ENCODE data around the gene NOP53.
"Not testable (repeated sequence)": the region's sequence is repeated elsewhere in the genome, so short reads cannot be mapped to it uniquely, and the experiment has no call there.

Gene NOP53

DNA sequence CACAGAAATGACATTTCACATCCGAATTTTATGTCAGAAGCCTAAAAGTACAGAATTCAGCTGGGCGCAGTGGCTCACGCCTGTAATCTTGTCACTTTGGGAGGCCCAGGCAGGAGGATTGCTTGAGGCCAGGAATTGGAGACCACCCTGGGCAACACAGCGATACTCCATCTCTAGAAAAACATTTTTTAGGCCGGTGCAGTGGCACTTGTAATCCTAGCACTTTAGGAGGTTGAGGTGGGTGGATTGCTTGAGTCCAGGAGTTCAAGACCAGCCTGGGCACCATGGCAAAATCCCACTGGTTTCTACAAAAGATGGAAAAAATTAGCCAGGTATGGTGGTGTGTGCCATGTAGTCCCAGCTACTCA is 15.3 kb downstream of the NOP53 start:
- FAIRE-seq (no peak), DNase-seq (ENCODE audit: insufficient read length, low spot score) (no peak)
- no peak for TF ChIP-seq SPI1 (IDR thresholded peaks at IDR 0.05; ENCODE audit: low read depth, low read length)
- no peak for TF ChIP-seq PAX5 (IDR thresholded peaks at IDR 0.05; ENCODE audit: insufficient read depth, low read length, severe bottlenecking)
- no peak for TF ChIP-seq POU2F2 (IDR thresholded peaks at IDR 0.05; ENCODE audit: low read depth, low read length)
- 0 out of 2 replicates have a peak, but pooled peaks have one; percentile 3 for TF ChIP-seq POLR2A (IDR thresholded peaks at IDR 0.05; ENCODE audit: low read depth, low read length)
- TF ChIP-seq POLR2AphosphoS5 (IDR thresholded peaks at IDR 0.05; ENCODE audit: low read depth, low read length) = no peak

DNA sequence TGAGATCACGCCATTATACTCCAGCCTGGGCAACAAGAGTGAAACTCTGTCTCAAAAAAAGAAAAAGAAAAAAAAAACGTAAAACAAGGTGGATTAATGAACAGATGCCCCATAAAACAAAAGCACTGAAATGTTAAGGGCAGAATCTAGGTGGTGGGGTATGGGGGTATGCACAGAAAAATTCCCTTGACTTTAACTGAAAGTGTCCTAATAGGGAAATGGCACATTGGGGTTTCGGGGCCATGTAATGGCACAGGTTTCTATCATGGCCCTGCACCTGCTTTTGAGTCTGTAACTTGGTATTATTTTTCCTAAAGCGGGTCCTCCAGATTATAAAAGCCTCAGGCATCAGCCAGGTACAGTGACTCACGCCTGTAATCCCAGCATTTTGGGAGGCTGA is 16.2 kb downstream of the NOP53 start:
- TF ChIP-seq PAX5 (IDR thresholded peaks at IDR 0.05; ENCODE audit: insufficient read depth, low read length, severe bottlenecking) = no peak
- no peak for TF ChIP-seq POLR2A (IDR thresholded peaks at IDR 0.05; ENCODE audit: low read depth, low read length)
- peak; percentile 66 for TF ChIP-seq SPI1 (IDR thresholded peaks at IDR 0.05; ENCODE audit: low read depth, low read length)
- no peak for TF ChIP-seq POU2F2 (IDR thresholded peaks at IDR 0.05; ENCODE audit: low read depth, low read length)
- no peak for TF ChIP-seq POLR2AphosphoS5 (IDR thresholded peaks at IDR 0.05; ENCODE audit: low read depth, low read length)
- no peak for FAIRE-seq
- no peak for DNase-seq (ENCODE audit: insufficient read length, low spot score)

DNA sequence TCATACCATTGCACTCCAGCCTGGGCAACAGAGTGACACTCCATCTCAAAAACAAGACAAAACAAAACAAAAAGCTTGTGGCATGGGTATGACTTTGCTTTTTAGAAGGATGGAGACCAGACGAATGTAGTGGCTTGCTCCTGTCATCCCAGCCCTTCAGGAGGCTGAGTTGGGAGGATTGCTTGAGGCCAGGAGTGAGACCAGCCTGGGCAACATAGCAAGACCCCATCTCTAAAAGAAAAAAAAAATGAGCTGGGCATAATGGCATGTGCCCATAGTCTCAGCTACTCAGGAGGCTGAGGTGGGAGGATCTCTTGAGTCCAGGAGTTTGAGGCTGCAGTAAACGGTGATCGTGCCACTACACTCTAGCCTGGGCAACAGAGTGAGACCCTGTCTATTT is 16.8 kb downstream of the NOP53 start:
- no peak for FAIRE-seq
- TF ChIP-seq POLR2A (IDR thresholded peaks at IDR 0.05; ENCODE audit: low read depth, low read length) (no peak), PAX5 (IDR thresholded peaks at IDR 0.05; ENCODE audit: insufficient read depth, low read length, severe bottlenecking) (no peak)
- no peak for DNase-seq (ENCODE audit: insufficient read length, low spot score)

GRCh38 chr19:47762615-47763308 is 17.4 kb downstream of the NOP53 start:
- DNase-seq (ENCODE audit: insufficient read length, low spot score) (no peak), FAIRE-seq (no peak)
- TF ChIP-seq POU2F2 (IDR thresholded peaks at IDR 0.05; ENCODE audit: low read depth, low read length) = no peak
- TF ChIP-seq POLR2A (IDR thresholded peaks at IDR 0.05; ENCODE audit: low read depth, low read length) = no peak
- TF ChIP-seq SPI1 (IDR thresholded peaks at IDR 0.05; ENCODE audit: low read depth, low read length) = no peak
- TF ChIP-seq PAX5 (IDR thresholded peaks at IDR 0.05; ENCODE audit: insufficient read depth, low read length, severe bottlenecking) = no peak
- no peak for TF ChIP-seq TAF1 (IDR thresholded peaks at IDR 0.05; ENCODE audit: low read depth, low read length)
- no peak for TF ChIP-seq POLR2AphosphoS5 (IDR thresholded peaks at IDR 0.05; ENCODE audit: low read depth, low read length)

GRCh38 chr19:47764705-47765104 is 19.4 kb downstream of the NOP53 start:
- FAIRE-seq; DNase-seq (ENCODE audit: insufficient read length, low spot score): not testable (repeated sequence)

DNA sequence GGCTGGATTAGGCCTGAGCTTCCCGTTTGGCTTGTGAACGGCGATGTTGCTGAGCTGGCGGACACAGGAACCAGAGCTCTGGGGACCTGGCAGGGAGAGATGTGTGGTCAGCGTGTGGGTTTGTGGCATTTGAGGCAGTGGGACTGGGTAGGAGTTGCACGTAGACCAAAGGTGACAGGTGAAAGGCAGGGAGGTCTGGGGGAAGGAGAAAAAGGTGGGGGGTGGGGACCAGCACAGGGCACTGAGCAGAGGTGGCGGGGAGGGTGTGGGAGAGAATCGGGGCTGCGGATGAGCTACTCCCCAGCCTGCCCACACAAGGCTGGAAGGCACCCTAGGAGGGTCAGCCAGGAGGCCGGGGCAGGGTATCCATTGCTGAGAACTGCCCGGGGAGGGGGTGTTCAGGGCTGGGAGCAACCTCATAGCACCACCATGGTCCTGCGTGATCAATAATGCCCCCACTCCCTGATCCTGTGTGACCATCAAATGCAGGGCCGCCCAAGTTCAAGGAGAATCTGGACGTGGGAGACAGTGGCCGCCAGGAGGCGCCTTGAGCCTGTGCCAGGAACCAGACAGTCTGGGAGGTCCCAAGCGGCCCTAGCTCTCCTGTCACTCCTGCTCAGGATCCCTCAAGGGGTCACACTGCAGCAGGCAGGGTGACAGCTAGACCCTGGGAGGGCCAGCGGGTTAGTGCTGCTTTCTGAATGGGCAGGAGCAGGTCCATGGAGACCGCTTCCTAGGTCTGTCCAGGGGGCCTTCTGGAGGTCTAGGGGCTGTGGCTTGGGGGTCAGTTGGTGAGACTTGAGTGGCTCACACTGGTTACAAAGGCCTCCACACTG is 20.4 kb downstream of the NOP53 start:
- FAIRE-seq (peak; percentile 43), DNase-seq (ENCODE audit: insufficient read length, low spot score) (no peak)
- TF ChIP-seq SPI1 (IDR thresholded peaks at IDR 0.05; ENCODE audit: low read depth, low read length) = no peak
- no peak for TF ChIP-seq PAX5 (IDR thresholded peaks at IDR 0.05; ENCODE audit: insufficient read depth, low read length, severe bottlenecking)
- no peak for TF ChIP-seq POLR2A (IDR thresholded peaks at IDR 0.05; ENCODE audit: low read depth, low read length)
- no peak for TF ChIP-seq TAF1 (IDR thresholded peaks at IDR 0.05; ENCODE audit: low read depth, low read length)
- TF ChIP-seq POLR2AphosphoS5 (IDR thresholded peaks at IDR 0.05; ENCODE audit: low read depth, low read length) = no peak
- no peak for TF ChIP-seq POU2F2 (IDR thresholded peaks at IDR 0.05; ENCODE audit: low read depth, low read length)

DNA sequence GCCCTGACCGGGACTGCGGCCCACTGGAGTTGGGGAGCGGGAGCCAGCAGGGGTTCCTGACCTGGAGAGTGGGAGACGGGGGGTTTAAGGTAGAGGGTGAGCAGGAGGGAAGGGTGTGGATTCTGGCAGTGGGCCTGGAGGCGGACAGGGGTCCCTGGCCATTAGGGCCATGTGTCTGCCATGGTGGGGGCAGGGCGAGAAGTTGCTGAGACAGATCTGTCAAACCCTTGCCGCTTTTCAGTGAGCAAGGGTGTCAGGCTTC is 20.9 kb downstream of the NOP53 start:
- no peak for TF ChIP-seq TAF1 (IDR thresholded peaks at IDR 0.05; ENCODE audit: low read depth, low read length)
- no peak for TF ChIP-seq POLR2A (IDR thresholded peaks at IDR 0.05; ENCODE audit: low read depth, low read length)
- no peak for TF ChIP-seq POU2F2 (IDR thresholded peaks at IDR 0.05; ENCODE audit: low read depth, low read length)
- no peak for TF ChIP-seq POLR2AphosphoS5 (IDR thresholded peaks at IDR 0.05; ENCODE audit: low read depth, low read length)
- no peak for TF ChIP-seq PAX5 (IDR thresholded peaks at IDR 0.05; ENCODE audit: insufficient read depth, low read length, severe bottlenecking)
- no peak for TF ChIP-seq SPI1 (IDR thresholded peaks at IDR 0.05; ENCODE audit: low read depth, low read length)
- DNase-seq (ENCODE audit: insufficient read length, low spot score) (no peak), FAIRE-seq (no peak)

GRCh38 chr19:47766670-47767069 is 21.3 kb downstream of the NOP53 start:
- DNase-seq (ENCODE audit: insufficient read length, low spot score) = no peak
- FAIRE-seq = no peak
- TF ChIP-seq POU2F2 (IDR thresholded peaks at IDR 0.05; ENCODE audit: low read depth, low read length) (no peak), TAF1 (IDR thresholded peaks at IDR 0.05; ENCODE audit: low read depth, low read length) (no peak), POLR2AphosphoS5 (IDR thresholded peaks at IDR 0.05; ENCODE audit: low read depth, low read length) (no peak), PAX5 (IDR thresholded peaks at IDR 0.05; ENCODE audit: insufficient read depth, low read length, severe bottlenecking) (no peak), SPI1 (IDR thresholded peaks at IDR 0.05; ENCODE audit: low read depth, low read length) (no peak), POLR2A (IDR thresholded peaks at IDR 0.05; ENCODE audit: low read depth, low read length) (no peak)

- FAIRE-seq (no peak), DNase-seq (ENCODE audit: insufficient read length, low spot score) (no peak)
- TF ChIP-seq PAX5 (IDR thresholded peaks at IDR 0.05; ENCODE audit: insufficient read depth, low read length, severe bottlenecking) = no peak
- TF ChIP-seq TAF1 (IDR thresholded peaks at IDR 0.05; ENCODE audit: low read depth, low read length) = no peak
- no peak for TF ChIP-seq POLR2A (IDR thresholded peaks at IDR 0.05; ENCODE audit: low read depth, low read length)
- TF ChIP-seq POLR2AphosphoS5 (IDR thresholded peaks at IDR 0.05; ENCODE audit: low read depth, low read length) = no peak
- TF ChIP-seq POU2F2 (IDR thresholded peaks at IDR 0.05; ENCODE audit: low read depth, low read length) = no peak
- TF ChIP-seq SPI1 (IDR thresholded peaks at IDR 0.05; ENCODE audit: low read depth, low read length) = no peak
Observed at GRCh38 chr19:47767349-47767748, 22.0 kb downstream of the NOP53 start.

DNA sequence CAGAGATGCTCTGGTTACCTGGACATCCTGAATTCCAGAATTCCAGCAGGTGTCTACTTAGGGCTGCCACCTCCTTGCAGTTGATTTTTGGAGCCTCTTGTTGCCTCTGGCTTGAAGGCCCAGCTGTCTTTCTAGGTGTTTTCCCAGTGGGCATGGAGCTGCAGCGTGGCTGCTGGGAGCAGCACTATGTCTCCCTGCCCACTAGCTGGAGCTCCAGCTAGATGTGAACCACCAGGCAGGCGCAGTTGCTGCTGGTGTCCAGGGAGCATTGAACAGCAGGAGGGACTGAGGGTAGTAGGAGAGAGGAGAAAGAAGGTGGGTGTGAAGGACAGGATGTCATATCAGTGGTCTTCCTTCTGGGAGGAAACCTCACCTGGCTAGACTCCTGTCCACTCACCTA is 23.3 kb downstream of the NOP53 start:
- no peak for TF ChIP-seq PAX5 (IDR thresholded peaks at IDR 0.05; ENCODE audit: insufficient read depth, low read length, severe bottlenecking)
- no peak for TF ChIP-seq POLR2A (IDR thresholded peaks at IDR 0.05; ENCODE audit: low read depth, low read length)
- TF ChIP-seq POU2F2 (IDR thresholded peaks at IDR 0.05; ENCODE audit: low read depth, low read length) = no peak
- no peak for TF ChIP-seq SPI1 (IDR thresholded peaks at IDR 0.05; ENCODE audit: low read depth, low read length)
- no peak for TF ChIP-seq POLR2AphosphoS5 (IDR thresholded peaks at IDR 0.05; ENCODE audit: low read depth, low read length)
- no peak for TF ChIP-seq TAF1 (IDR thresholded peaks at IDR 0.05; ENCODE audit: low read depth, low read length)
- DNase-seq (ENCODE audit: insufficient read length, low spot score) (no peak), FAIRE-seq (no peak)

All from GM12891 (cell line).